ENCODE measurements around the gene FRMD4A. TPM values are rescaled to one million over a fixed set of nuclear protein-coding genes. Genes with fewer than 3 reads are reported as not detected.

FRMD4A gene
- polyA plus RNA-seq, 1 donor (not counting 4 experiments of a cell fraction or from before 2014, with no cell fraction given) = 12.9 TPM

DNA sequence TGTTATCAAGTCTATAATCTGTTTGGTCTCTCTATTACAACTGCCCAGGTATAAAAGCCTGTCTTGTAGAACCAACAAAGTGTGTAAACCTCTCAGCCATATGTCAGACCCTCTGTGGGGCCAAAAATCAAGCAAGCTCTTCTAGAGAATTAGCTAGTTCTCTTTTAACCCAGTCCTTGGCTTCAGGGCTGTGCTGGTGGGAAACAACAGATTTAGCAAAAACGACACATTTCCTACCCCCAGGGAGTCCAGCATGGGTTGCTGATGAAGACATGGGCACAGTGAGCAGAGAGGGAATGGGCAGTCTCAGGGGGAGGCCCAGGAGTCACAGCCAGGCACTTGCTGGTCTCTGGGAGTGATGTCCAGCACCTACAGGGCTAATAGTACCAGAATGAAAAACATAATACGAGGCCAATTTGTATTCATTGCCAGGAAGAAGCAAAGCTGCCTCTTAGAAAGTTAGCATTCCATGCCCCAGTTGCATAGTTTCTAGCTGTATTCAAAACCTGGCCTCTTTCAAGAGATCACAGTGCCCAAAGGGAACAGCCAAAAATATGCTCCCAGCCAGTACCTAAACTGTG lies 80.1 kb downstream of the FRMD4A start:
- no peak overlapping the region for H3K4me3 ChIP-seq (ENCODE audit: control insufficient read depth in 2 of 3, extremely low read depth in 1 of 3, insufficient read depth in 2 of 3, low read depth in 1 of 3, low read length in 3 of 3)
- H3K9me1 ChIP-seq (ENCODE audit: control insufficient read depth, extremely low read depth, insufficient read depth, low read length) = no peaks in the 10 kb centered on the region
- FAIRE-seq (no peak), DNase-seq (ENCODE audit: low read depth, low spot score) (no peak)
- no peaks in the 10 kb centered on the region for H3K36me3 ChIP-seq (ENCODE audit: control insufficient read depth in 2 of 2, extremely low read depth in 1 of 2, insufficient read depth in 2 of 2, low read length in 2 of 2)
- no peaks in the 10 kb centered on the region for H3K9me3 ChIP-seq (ENCODE audit: control insufficient read depth, low read depth, low read length)
- no peaks in the 10 kb centered on the region for H3K4me1 ChIP-seq (ENCODE audit: control insufficient read depth, extremely low read depth, insufficient read depth, low read length)
- no peaks in the 10 kb centered on the region for H4K20me1 ChIP-seq (ENCODE audit: control insufficient read depth, extremely low read depth, insufficient read depth, low read length)
- TF ChIP-seq EZH2 (IDR thresholded peaks at IDR 0.05; ENCODE audit: low read length) = no peak
- TF ChIP-seq, protein P1, sequence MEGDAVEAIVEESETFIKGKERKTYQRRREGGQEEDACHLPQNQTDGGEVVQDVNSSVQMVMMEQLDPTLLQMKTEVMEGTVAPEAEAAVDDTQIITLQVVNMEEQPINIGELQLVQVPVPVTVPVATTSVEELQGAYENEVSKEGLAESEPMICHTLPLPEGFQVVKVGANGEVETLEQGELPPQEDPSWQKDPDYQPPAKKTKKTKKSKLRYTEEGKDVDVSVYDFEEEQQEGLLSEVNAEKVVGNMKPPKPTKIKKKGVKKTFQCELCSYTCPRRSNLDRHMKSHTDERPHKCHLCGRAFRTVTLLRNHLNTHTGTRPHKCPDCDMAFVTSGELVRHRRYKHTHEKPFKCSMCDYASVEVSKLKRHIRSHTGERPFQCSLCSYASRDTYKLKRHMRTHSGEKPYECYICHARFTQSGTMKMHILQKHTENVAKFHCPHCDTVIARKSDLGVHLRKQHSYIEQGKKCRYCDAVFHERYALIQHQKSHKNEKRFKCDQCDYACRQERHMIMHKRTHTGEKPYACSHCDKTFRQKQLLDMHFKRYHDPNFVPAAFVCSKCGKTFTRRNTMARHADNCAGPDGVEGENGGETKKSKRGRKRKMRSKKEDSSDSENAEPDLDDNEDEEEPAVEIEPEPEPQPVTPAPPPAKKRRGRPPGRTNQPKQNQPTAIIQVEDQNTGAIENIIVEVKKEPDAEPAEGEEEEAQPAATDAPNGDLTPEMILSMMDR (optimal IDR thresholded peaks at IDR 0.05 in 1 of 3, IDR thresholded peaks at IDR 0.05 in 1 of 3, conservative IDR thresholded peaks at IDR 0.05 in 1 of 3; ENCODE audit: extremely low read depth in 1 of 3, insufficient read depth in 2 of 3, low read length in 3 of 3) = no peak
- no peak overlapping the region for H3K9ac ChIP-seq (ENCODE audit: control insufficient read depth, extremely low read depth, insufficient read depth, low read length)
- no peak overlapping the region for H3K4me2 ChIP-seq (ENCODE audit: control insufficient read depth, extremely low read depth, insufficient read depth, low read depth, low read length)
- no peaks in the 10 kb centered on the region for H3K79me2 ChIP-seq (ENCODE audit: control insufficient read depth, insufficient read depth, low read length)
- dilution Hi-C loops (cut with MboI; ENCODE audit: extremely low pct_ligation_motif_present, low sequenced_read_pairs) = no loop called here
- H3K27me3 ChIP-seq (ENCODE audit: control insufficient read depth, extremely low read depth, insufficient read depth, low read length) = no peaks in the 10 kb centered on the region
- H3K27ac ChIP-seq (ENCODE audit: control insufficient read depth, insufficient read depth, low read length) = no peak overlapping the region
- no peak overlapping the region for H2AFZ ChIP-seq (ENCODE audit: control insufficient read depth, low read length)

DNA sequence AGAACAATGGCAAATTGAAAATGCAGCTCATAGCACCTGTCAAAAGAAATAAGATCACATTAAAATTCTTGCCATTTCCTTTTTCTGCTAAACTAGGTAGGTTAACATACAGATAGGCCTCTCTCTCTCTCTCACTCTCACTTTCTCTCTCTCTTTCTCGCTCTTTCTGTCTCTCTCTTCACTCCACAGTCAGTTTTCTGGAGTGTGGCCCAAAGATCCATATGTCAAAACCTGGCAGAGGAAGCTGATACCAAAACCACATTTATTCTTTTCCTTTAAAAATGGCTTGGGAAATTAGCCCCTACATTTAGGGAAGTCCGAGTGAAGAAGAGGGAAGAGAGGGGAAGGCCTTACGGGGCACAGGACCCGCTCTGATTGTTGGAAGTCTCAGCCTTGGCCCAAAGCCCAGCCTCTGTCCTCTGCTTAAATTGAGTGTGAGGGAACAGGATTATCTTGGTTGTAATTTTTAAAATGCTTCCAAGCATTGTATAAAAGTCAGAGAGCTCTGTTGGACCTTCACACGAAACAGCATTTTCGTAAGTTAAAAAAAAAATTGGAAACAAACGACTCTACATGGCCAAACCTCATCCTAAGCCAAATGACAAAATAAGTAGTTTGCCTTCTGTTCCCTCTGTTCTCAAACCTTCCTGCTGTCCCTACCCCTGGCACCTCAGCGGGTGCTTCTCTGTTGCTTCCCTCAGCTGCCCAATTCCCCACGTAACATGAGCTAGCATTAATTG lies 83.2 kb downstream of the FRMD4A start:
- no peaks in the 10 kb centered on the region for H3K9me3 ChIP-seq (ENCODE audit: control insufficient read depth, low read depth, low read length)
- no peak for FAIRE-seq
- no peak overlapping the region for H3K4me2 ChIP-seq (ENCODE audit: control insufficient read depth, extremely low read depth, insufficient read depth, low read depth, low read length)
- H3K27ac ChIP-seq (ENCODE audit: control insufficient read depth, insufficient read depth, low read length) = no peak overlapping the region
- H3K4me1 ChIP-seq (ENCODE audit: control insufficient read depth, extremely low read depth, insufficient read depth, low read length) = peaks cover 10% of the 10 kb centered on the region
- no peaks in the 10 kb centered on the region for H3K9me1 ChIP-seq (ENCODE audit: control insufficient read depth, extremely low read depth, insufficient read depth, low read length)
- no peak overlapping the region for H2AFZ ChIP-seq (ENCODE audit: control insufficient read depth, low read length)
- DNase-seq (ENCODE audit: low read depth, low spot score) = no peak
- no peaks in the 10 kb centered on the region for H3K36me3 ChIP-seq (ENCODE audit: control insufficient read depth in 2 of 2, extremely low read depth in 1 of 2, insufficient read depth in 2 of 2, low read length in 2 of 2)
- no peak overlapping the region for H3K4me3 ChIP-seq (ENCODE audit: control insufficient read depth in 2 of 3, extremely low read depth in 1 of 3, insufficient read depth in 2 of 3, low read depth in 1 of 3, low read length in 3 of 3)
- TF ChIP-seq, protein P1 (optimal IDR thresholded peaks at IDR 0.05 in 1 of 3, IDR thresholded peaks at IDR 0.05 in 1 of 3, conservative IDR thresholded peaks at IDR 0.05 in 1 of 3; ENCODE audit: extremely low read depth in 1 of 3, insufficient read depth in 2 of 3, low read length in 3 of 3) = no peak
- TF ChIP-seq EZH2 (IDR thresholded peaks at IDR 0.05; ENCODE audit: low read length) = no peak
- no peak overlapping the region for H3K9ac ChIP-seq (ENCODE audit: control insufficient read depth, extremely low read depth, insufficient read depth, low read length)
- dilution Hi-C loops (cut with MboI; ENCODE audit: extremely low pct_ligation_motif_present, low sequenced_read_pairs) = no loop called here
- no peaks in the 10 kb centered on the region for H3K79me2 ChIP-seq (ENCODE audit: control insufficient read depth, insufficient read depth, low read length)
- H4K20me1 ChIP-seq (ENCODE audit: control insufficient read depth, extremely low read depth, insufficient read depth, low read length) = no peaks in the 10 kb centered on the region
- no peaks in the 10 kb centered on the region for H3K27me3 ChIP-seq (ENCODE audit: control insufficient read depth, extremely low read depth, insufficient read depth, low read length)
